ENCODE measurements around the gene C4orf54. TPM values are rescaled to one million over a fixed set of nuclear protein-coding genes. Genes with fewer than 3 reads are reported as not detected.

C4orf54 gene
- total and polyA plus RNA-seq, 10 of the 15 experiments (the other 5 are each of a cell fraction or from before 2014, with no cell fraction given), result 0.01 TPM; not detected in 9

GRCh38 chr4:99629962-99630554 is 27.6 kb downstream of the C4orf54 start:
- H4K20me1 ChIP-seq (ENCODE audit: control insufficient read depth, insufficient read depth), result no peaks in the 10 kb centered on the region
- ChIA-PET CTCF (interaction anchor here (0.9 kb wide), 1 partner anchor 14 kb away, joined by 3 read pairs; no protein-coding TSS in a partner anchor), SMC1A (ENCODE audit: uncharacterized antibody, unreplicated experiment) (interaction anchor here (1.0 kb wide), 1 partner anchor 179 kb away, joined by 3 read pairs; no protein-coding TSS in a partner anchor), POLR2A (no interaction called here), RAD21 (ENCODE audit: unreplicated experiment) (no interaction called here)
- no peaks in the 10 kb centered on the region for H3K9me3 ChIP-seq (replicated peaks; ENCODE audit: control insufficient read depth, insufficient read depth, low read length)
- H3K9ac ChIP-seq (ENCODE audit: control insufficient read depth, insufficient read depth, low read length), result no peak overlapping the region
- in situ Hi-C loops (cut with MboI), result no loop called here
- intact Hi-C loops (cut with micrococcal nuclease; ENCODE audit: unreplicated experiment), result no loop called here
- FAIRE-seq, result no peak
- DNase-seq (ENCODE audit: low read depth, low spot score), result no peak
- no peak overlapping the region for H2AFZ ChIP-seq (ENCODE audit: control insufficient read depth, low read depth, low read length)
- H3K27me3 ChIP-seq (replicated peaks in 1 of 2; ENCODE audit: control insufficient read depth in 2 of 2, insufficient read depth in 2 of 2, low read length in 1 of 2), result no peaks in the 10 kb centered on the region; a peak in 1 of 4 replicates
- H3K79me2 ChIP-seq (ENCODE audit: control insufficient read depth, insufficient read depth, low read length), result no peaks in the 10 kb centered on the region
- TF ChIP-seq, protein P1, sequence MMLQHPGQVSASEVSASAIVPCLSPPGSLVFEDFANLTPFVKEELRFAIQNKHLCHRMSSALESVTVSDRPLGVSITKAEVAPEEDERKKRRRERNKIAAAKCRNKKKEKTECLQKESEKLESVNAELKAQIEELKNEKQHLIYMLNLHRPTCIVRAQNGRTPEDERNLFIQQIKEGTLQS (IDR thresholded peaks at IDR 0.05; ENCODE audit: borderline replicate concordance, extremely low read depth, low read depth, low read length), result no peak
- TF ChIP-seq, protein P2, sequence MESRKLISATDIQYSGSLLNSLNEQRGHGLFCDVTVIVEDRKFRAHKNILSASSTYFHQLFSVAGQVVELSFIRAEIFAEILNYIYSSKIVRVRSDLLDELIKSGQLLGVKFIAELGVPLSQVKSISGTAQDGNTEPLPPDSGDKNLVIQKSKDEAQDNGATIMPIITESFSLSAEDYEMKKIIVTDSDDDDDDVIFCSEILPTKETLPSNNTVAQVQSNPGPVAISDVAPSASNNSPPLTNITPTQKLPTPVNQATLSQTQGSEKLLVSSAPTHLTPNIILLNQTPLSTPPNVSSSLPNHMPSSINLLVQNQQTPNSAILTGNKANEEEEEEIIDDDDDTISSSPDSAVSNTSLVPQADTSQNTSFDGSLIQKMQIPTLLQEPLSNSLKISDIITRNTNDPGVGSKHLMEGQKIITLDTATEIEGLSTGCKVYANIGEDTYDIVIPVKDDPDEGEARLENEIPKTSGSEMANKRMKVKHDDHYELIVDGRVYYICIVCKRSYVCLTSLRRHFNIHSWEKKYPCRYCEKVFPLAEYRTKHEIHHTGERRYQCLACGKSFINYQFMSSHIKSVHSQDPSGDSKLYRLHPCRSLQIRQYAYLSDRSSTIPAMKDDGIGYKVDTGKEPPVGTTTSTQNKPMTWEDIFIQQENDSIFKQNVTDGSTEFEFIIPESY (IDR thresholded peaks at IDR 0.05), result no peak
- TF ChIP-seq CREB1 (IDR thresholded peaks at IDR 0.05; ENCODE audit: low read depth) (no peak), YBX1 (IDR thresholded peaks at IDR 0.05) (no peak), SMAD1 (IDR thresholded peaks at IDR 0.05; ENCODE audit: low read depth, partially characterized antibody) (no peak), SUPT20H (IDR thresholded peaks at IDR 0.05; ENCODE audit: borderline replicate concordance, control insufficient read depth, low read depth, low read length) (no peak), POU2F2 (IDR thresholded peaks at IDR 0.05; ENCODE audit: borderline replicate concordance, low read depth, low read length) (no peak), IKZF1 (conservative IDR thresholded peaks at IDR 0.05) (no peak), TBL1XR1 (IDR thresholded peaks at IDR 0.05; ENCODE audit: low read depth, low read length) (no peak), ZSCAN29 (IDR thresholded peaks at IDR 0.05) (no peak), ATF7 (IDR thresholded peaks at IDR 0.05; ENCODE audit: low read depth) (no peak), NR2C2 (IDR thresholded peaks at IDR 0.05; ENCODE audit: borderline replicate concordance, control insufficient read depth, insufficient read length, low read depth) (no peak), STAT1 (conservative IDR thresholded peaks at IDR 0.05) (no peak), SREBF2 (IDR thresholded peaks at IDR 0.05; ENCODE audit: low read length) (no peak), PBX3 (IDR thresholded peaks at IDR 0.05; ENCODE audit: insufficient replicate concordance, low read depth, low read length) (no peak), RELA (IDR thresholded peaks at IDR 0.05; ENCODE audit: borderline replicate concordance, partially characterized antibody) (no peak)
- TF ChIP-seq, protein P3, sequence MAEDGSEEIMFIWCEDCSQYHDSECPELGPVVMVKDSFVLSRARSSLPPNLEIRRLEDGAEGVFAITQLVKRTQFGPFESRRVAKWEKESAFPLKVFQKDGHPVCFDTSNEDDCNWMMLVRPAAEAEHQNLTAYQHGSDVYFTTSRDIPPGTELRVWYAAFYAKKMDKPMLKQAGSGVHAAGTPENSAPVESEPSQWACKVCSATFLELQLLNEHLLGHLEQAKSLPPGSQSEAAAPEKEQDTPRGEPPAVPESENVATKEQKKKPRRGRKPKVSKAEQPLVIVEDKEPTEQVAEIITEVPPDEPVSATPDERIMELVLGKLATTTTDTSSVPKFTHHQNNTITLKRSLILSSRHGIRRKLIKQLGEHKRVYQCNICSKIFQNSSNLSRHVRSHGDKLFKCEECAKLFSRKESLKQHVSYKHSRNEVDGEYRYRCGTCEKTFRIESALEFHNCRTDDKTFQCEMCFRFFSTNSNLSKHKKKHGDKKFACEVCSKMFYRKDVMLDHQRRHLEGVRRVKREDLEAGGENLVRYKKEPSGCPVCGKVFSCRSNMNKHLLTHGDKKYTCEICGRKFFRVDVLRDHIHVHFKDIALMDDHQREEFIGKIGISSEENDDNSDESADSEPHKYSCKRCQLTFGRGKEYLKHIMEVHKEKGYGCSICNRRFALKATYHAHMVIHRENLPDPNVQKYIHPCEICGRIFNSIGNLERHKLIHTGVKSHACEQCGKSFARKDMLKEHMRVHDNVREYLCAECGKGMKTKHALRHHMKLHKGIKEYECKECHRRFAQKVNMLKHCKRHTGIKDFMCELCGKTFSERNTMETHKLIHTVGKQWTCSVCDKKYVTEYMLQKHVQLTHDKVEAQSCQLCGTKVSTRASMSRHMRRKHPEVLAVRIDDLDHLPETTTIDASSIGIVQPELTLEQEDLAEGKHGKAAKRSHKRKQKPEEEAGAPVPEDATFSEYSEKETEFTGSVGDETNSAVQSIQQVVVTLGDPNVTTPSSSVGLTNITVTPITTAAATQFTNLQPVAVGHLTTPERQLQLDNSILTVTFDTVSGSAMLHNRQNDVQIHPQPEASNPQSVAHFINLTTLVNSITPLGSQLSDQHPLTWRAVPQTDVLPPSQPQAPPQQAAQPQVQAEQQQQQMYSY (CRISPR knock-in tag; IDR thresholded peaks at IDR 0.05), result no peak
- BruUV-seq (replicated peaks), result no TSS peak
- H3K4me1 ChIP-seq (ENCODE audit: control insufficient read depth, insufficient read depth, low read length), result no peaks in the 10 kb centered on the region
- H3K4me3 ChIP-seq, result no peak overlapping the region
- no peak overlapping the region for H3K27ac ChIP-seq (ENCODE audit: control insufficient read depth, insufficient read depth)
- H3K4me2 ChIP-seq (ENCODE audit: control insufficient read depth, insufficient read depth), result no peak overlapping the region
- H3K36me3 ChIP-seq (ENCODE audit: control insufficient read depth in 2 of 2, insufficient read depth in 2 of 2, low read length in 1 of 2), result no peaks in the 10 kb centered on the region
- no peak for ATAC-seq
